Measurements from ENCODE around the gene MAP3K21. TPM values are rescaled to one million over a fixed set of nuclear protein-coding genes. Genes with fewer than 3 reads are reported as not detected.

The MAP3K21 gene
- total RNA-seq, 1 donor from 2014 or later = 0.67 TPM

DNA sequence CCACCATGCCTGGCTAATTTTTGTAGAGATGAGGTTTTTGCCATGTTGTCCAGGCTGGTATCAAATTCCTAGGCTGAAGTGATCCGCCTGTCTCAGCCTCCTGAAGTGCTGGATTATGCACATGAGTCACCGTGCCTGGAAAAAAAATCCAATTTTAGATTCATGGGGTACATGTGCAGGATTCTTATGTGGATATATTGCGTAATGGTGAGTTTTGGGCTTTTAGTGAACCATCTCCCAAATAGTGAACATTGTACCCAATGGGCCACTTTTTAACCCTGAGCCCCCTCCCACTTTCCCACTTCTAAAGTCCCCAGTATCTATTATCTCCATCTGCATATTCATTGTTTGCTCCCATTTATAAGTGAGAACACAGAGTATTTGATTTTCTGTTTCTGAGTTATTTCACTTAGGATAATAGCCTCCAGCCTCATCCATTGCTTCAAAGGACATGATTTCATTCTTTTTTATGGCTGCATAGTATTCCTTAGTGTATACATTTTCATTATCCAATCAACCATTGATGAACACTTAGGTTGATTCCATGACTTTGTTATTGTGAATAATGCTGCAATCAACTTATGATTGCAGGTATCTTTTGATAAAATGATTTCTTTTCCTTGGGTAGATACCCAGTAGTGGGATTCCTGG, 104.4 kb downstream of the MAP3K21 start:
- Mint-ChIP-seq H3K36me3 (ENCODE audit: low read depth, unreplicated experiment) (no peaks in the 10 kb centered on the region), H3K4me3 (ENCODE audit: unreplicated experiment) (no peak overlapping the region), H3K9me3 (ENCODE audit: unreplicated experiment) (no peaks in the 10 kb centered on the region), H3K27ac (ENCODE audit: unreplicated experiment) (no peak overlapping the region), H3K27me3 (ENCODE audit: unreplicated experiment) (no peaks in the 10 kb centered on the region), H3K4me1 (ENCODE audit: unreplicated experiment) (no peaks in the 10 kb centered on the region)
- no peak for DNase-seq (ENCODE audit: low spot score)
- TF ChIP-seq, protein P1, sequence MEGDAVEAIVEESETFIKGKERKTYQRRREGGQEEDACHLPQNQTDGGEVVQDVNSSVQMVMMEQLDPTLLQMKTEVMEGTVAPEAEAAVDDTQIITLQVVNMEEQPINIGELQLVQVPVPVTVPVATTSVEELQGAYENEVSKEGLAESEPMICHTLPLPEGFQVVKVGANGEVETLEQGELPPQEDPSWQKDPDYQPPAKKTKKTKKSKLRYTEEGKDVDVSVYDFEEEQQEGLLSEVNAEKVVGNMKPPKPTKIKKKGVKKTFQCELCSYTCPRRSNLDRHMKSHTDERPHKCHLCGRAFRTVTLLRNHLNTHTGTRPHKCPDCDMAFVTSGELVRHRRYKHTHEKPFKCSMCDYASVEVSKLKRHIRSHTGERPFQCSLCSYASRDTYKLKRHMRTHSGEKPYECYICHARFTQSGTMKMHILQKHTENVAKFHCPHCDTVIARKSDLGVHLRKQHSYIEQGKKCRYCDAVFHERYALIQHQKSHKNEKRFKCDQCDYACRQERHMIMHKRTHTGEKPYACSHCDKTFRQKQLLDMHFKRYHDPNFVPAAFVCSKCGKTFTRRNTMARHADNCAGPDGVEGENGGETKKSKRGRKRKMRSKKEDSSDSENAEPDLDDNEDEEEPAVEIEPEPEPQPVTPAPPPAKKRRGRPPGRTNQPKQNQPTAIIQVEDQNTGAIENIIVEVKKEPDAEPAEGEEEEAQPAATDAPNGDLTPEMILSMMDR (IDR thresholded peaks at IDR 0.05; ENCODE audit: unreplicated experiment) = no peak

DNA sequence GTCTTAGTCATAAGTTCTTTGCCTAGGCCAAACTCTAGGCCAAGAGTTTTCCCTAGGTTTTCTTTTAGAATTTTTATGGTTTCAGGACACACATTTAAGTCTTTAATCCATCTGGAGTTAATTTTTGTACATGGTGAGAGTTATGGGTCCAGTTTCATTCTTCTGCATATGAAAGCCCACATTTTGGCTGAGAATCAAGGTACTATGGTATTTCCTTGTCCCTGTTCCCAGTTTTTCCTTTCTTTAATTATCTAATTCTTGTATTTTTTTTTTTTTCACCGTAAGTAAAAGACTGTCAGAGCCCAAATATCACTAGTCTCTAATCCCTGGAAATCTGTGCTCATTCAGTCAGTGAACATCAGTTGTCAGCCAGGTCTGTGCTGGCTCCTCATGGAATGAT, 105.4 kb downstream of the MAP3K21 start:
- Mint-ChIP-seq H3K27me3 (ENCODE audit: unreplicated experiment) (no peaks in the 10 kb centered on the region), H3K27ac (ENCODE audit: unreplicated experiment) (no peak overlapping the region), H3K4me1 (ENCODE audit: unreplicated experiment) (no peaks in the 10 kb centered on the region), H3K4me3 (ENCODE audit: unreplicated experiment) (no peak overlapping the region), H3K9me3 (ENCODE audit: unreplicated experiment) (no peaks in the 10 kb centered on the region), H3K36me3 (ENCODE audit: low read depth, unreplicated experiment) (no peaks in the 10 kb centered on the region)
- DNase-seq (ENCODE audit: low spot score) = no peak
- TF ChIP-seq, protein P1 (IDR thresholded peaks at IDR 0.05; ENCODE audit: unreplicated experiment) = no peak

DNA sequence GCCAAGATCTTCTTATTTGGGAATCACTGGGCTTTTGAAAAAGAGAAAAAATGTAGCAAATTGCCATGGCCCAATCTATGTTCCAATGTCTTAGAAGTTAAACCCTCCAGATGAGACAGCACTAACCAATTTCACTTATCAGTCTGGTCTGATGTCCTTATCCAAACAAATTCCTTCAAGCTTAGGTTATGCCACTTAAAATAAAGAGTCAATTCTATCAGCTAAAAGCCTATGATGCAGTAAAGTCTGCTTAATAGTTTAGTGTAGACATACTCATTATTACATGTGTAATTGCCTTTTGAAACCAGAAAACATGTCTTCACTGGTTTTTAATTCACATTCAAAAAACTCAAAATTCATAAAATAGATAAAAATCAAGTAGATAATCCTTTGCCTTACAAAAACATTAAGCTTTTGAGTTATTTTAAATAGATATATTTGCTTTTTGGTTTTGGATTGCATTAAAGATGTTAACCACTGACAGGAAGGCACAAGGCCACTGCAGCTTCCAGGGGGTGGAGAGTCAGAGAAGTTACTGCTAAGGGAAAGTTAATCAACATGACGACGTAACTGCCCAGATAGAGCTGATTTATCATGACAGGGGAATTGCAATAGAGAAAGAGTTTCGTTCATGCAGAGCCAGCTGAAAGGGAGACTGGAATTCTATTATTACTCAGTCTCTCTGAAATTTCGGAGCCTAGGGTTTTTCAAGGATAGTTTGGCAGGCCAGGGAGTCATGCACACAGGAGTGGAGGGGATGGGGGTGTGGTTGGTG, 106.1 kb downstream of the MAP3K21 start:
- DNase-seq (ENCODE audit: low spot score) = no peak
- H3K27me3 Mint-ChIP-seq (ENCODE audit: unreplicated experiment) = no peaks in the 10 kb centered on the region

More for the DNA sequence above, 106.1 kb downstream of the MAP3K21 start:
- Mint-ChIP-seq H3K36me3 (ENCODE audit: low read depth, unreplicated experiment) (no peaks in the 10 kb centered on the region), H3K4me1 (ENCODE audit: unreplicated experiment) (no peaks in the 10 kb centered on the region), H3K27ac (ENCODE audit: unreplicated experiment) (no peak overlapping the region), H3K4me3 (ENCODE audit: unreplicated experiment) (no peak overlapping the region), H3K9me3 (ENCODE audit: unreplicated experiment) (no peaks in the 10 kb centered on the region)
- TF ChIP-seq, protein P1 (IDR thresholded peaks at IDR 0.05; ENCODE audit: unreplicated experiment) = no peak

Other genes starting within 250 kb of the MAP3K21 start
- gene PCNX2, start 32.0 kb upstream of the MAP3K21 start, total RNA-seq (ENCODE audit: unreplicated experiment) = 24.0 TPM